ENCODE results near the gene GLDC. TPM values are rescaled to one million over a fixed set of nuclear protein-coding genes. Genes with fewer than 3 reads are reported as not detected.

GLDC gene
- total and polyA plus RNA-seq, 4 donors = 26.7 to 102 (median 59.3) TPM

DNA sequence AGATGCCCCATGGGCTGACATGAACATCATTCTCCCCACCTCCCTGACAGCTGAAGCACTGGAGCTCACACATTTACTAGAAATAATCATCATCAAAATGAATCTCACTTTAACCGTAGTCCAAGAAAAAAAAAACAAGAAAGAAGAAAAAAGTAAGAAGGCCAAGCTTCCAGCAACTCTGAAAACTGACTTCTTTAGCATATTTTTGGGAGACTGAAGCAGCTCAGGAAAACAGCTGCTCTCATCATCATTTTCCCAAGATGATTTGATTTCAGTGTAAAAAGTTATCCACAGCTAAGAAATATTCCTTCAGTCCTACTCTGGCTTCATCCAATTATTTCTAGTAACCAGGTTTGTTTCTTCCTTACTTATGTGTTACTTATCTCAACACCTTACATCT lies 91.7 kb downstream of the GLDC start (continued):
- TF ChIP-seq RAD21 (IDR thresholded peaks at IDR 0.05) = no peak

DNA sequence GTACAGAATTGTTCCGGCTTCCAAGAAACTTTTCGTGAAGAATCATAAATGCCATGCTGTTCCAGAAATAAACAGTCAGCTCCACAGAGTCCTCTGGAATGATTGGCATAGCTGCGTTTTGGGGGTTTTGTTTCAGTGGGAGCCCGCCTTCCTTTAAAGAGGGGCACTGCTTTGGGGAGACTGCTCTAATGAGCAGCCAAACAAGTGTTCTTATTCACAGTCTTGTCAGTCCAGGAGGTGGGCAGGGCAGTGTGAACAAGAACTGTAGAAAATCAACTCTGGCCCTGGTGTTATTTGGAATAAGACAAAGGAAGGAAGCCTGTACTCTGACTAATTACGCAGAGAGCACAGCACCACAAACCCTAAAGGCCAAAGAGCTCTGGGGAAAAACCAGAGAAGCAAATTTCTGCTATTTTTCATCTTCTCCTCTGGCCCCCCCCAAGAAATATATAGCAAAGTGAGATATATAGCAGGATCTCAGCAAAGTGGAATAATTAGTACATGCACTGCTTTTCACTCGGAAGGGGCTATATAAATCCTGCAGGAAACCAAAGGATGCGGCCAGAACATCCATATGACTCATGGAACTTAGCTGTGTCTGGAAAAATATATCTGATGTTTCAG lies 92.9 kb downstream of the GLDC start:
- H3K9ac ChIP-seq (ENCODE audit: low read depth in 1 of 2, low read length in 2 of 2) = no peak overlapping the region
- no peak for DNase-seq (ENCODE audit: low spot score)
- no peaks in the 10 kb centered on the region for H3K27me3 ChIP-seq (ENCODE audit: control insufficient read depth in 4 of 4, insufficient read depth in 4 of 4, low read length in 3 of 4)
- no peaks in the 10 kb centered on the region for H3K9me3 ChIP-seq (ENCODE audit: control insufficient read depth in 4 of 4, low read length in 3 of 4)
- 90% methylated on average over 7 of the region's 7 CpGs for WGBS
- peaks cover 8 to 68% (median 48%) of the 10 kb centered on the region in 4 donors for H3K36me3 ChIP-seq (ENCODE audit: control insufficient read depth in 4 of 4, insufficient read depth in 3 of 4, low read depth in 1 of 4, low read length in 3 of 4)
- no peaks in the 10 kb centered on the region for H3K4me1 ChIP-seq (ENCODE audit: control insufficient read depth in 4 of 4, insufficient read depth in 4 of 4, low read length in 3 of 4)
- TF ChIP-seq JUND (IDR thresholded peaks at IDR 0.05) = no peak
- no peak for TF ChIP-seq RAD21 (IDR thresholded peaks at IDR 0.05)
- TF ChIP-seq FOXA2 (IDR thresholded peaks at IDR 0.05) = no peak
- TF ChIP-seq, protein P1, sequence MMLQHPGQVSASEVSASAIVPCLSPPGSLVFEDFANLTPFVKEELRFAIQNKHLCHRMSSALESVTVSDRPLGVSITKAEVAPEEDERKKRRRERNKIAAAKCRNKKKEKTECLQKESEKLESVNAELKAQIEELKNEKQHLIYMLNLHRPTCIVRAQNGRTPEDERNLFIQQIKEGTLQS (IDR thresholded peaks at IDR 0.05) = no peak
- TF ChIP-seq FOXA1 (IDR thresholded peaks at IDR 0.05) = no peak
- no peak for TF ChIP-seq NR2F2 (IDR thresholded peaks at IDR 0.05)
- no peak for TF ChIP-seq GABPA (IDR thresholded peaks at IDR 0.05 in 1 of 2, conservative IDR thresholded peaks at IDR 0.05 in 1 of 2)
- TF ChIP-seq, protein P2, sequence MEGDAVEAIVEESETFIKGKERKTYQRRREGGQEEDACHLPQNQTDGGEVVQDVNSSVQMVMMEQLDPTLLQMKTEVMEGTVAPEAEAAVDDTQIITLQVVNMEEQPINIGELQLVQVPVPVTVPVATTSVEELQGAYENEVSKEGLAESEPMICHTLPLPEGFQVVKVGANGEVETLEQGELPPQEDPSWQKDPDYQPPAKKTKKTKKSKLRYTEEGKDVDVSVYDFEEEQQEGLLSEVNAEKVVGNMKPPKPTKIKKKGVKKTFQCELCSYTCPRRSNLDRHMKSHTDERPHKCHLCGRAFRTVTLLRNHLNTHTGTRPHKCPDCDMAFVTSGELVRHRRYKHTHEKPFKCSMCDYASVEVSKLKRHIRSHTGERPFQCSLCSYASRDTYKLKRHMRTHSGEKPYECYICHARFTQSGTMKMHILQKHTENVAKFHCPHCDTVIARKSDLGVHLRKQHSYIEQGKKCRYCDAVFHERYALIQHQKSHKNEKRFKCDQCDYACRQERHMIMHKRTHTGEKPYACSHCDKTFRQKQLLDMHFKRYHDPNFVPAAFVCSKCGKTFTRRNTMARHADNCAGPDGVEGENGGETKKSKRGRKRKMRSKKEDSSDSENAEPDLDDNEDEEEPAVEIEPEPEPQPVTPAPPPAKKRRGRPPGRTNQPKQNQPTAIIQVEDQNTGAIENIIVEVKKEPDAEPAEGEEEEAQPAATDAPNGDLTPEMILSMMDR (IDR thresholded peaks at IDR 0.05; ENCODE audit: low read depth, low read length, missing input control) = no peak
- TF ChIP-seq, protein P3, sequence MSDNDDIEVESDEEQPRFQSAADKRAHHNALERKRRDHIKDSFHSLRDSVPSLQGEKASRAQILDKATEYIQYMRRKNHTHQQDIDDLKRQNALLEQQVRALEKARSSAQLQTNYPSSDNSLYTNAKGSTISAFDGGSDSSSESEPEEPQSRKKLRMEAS (IDR thresholded peaks at IDR 0.05) = no peak
- no peak for TF ChIP-seq SP1 (IDR thresholded peaks at IDR 0.05)
- no peak for TF ChIP-seq EGR1 (IDR thresholded peaks at IDR 0.05; ENCODE audit: low read depth in 2 of 2)
- TF ChIP-seq, protein P4, sequence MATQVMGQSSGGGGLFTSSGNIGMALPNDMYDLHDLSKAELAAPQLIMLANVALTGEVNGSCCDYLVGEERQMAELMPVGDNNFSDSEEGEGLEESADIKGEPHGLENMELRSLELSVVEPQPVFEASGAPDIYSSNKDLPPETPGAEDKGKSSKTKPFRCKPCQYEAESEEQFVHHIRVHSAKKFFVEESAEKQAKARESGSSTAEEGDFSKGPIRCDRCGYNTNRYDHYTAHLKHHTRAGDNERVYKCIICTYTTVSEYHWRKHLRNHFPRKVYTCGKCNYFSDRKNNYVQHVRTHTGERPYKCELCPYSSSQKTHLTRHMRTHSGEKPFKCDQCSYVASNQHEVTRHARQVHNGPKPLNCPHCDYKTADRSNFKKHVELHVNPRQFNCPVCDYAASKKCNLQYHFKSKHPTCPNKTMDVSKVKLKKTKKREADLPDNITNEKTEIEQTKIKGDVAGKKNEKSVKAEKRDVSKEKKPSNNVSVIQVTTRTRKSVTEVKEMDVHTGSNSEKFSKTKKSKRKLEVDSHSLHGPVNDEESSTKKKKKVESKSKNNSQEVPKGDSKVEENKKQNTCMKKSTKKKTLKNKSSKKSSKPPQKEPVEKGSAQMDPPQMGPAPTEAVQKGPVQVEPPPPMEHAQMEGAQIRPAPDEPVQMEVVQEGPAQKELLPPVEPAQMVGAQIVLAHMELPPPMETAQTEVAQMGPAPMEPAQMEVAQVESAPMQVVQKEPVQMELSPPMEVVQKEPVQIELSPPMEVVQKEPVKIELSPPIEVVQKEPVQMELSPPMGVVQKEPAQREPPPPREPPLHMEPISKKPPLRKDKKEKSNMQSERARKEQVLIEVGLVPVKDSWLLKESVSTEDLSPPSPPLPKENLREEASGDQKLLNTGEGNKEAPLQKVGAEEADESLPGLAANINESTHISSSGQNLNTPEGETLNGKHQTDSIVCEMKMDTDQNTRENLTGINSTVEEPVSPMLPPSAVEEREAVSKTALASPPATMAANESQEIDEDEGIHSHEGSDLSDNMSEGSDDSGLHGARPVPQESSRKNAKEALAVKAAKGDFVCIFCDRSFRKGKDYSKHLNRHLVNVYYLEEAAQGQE (IDR thresholded peaks at IDR 0.05) = no peak
- no peak overlapping the region for H3K27ac ChIP-seq (ENCODE audit: low read depth in 1 of 2, low read length in 2 of 2)
- H3K4me3 ChIP-seq (ENCODE audit: low read depth in 1 of 3, low read length in 3 of 3) = no peak overlapping the region

DNA sequence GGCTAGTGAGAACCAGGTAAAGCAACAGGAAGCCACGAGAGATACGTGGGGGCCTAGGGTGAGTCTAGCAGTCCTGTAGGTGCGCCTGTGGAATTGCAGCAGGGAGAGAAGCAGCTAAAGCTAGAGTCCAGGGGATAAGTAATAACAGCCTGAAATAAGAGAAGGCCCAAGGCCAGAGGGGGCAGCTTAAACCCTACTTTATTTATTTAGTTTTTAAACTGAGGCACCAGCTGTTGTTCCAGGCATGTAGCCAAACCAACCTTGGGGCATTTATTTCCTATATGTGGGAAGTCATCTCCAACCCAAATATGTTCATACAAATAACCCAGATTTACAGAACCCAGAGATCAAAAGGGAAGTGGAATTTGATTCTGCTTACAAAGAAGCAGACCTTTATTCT lies 93.5 kb downstream of the GLDC start:
- Histone ChIP-seq H3K9me3 (ENCODE audit: control insufficient read depth in 4 of 4, low read length in 3 of 4) (no peaks in the 10 kb centered on the region), H3K4me1 (ENCODE audit: control insufficient read depth in 4 of 4, insufficient read depth in 4 of 4, low read length in 3 of 4) (no peaks in the 10 kb centered on the region), H3K9ac (ENCODE audit: low read depth in 1 of 2, low read length in 2 of 2) (no peak overlapping the region), H3K27me3 (ENCODE audit: control insufficient read depth in 4 of 4, insufficient read depth in 4 of 4, low read length in 3 of 4) (no peaks in the 10 kb centered on the region), H3K27ac (ENCODE audit: low read depth in 1 of 2, low read length in 2 of 2) (no peak overlapping the region), H3K4me3 (ENCODE audit: low read depth in 1 of 3, low read length in 3 of 3) (no peak overlapping the region), H3K36me3 (ENCODE audit: control insufficient read depth in 4 of 4, insufficient read depth in 3 of 4, low read depth in 1 of 4, low read length in 3 of 4) (peaks cover 8 to 72% (median 47%) of the 10 kb centered on the region in 4 donors)
- 92% methylated on average over 3 of the region's 3 CpGs for WGBS
- TF ChIP-seq SP1 (IDR thresholded peaks at IDR 0.05) (no peak), TAF1 (conservative IDR thresholded peaks at IDR 0.05) (no peak), GABPA (IDR thresholded peaks at IDR 0.05 in 1 of 2, conservative IDR thresholded peaks at IDR 0.05 in 1 of 2) (no peak), FOXA2 (IDR thresholded peaks at IDR 0.05) (no peak), YY1 (IDR thresholded peaks at IDR 0.05) (no peak), RXRA (IDR thresholded peaks at IDR 0.05) (no peak), RAD21 (IDR thresholded peaks at IDR 0.05) (no peak)
- TF ChIP-seq, protein P3 (IDR thresholded peaks at IDR 0.05) = no peak
- TF ChIP-seq, protein P2 (IDR thresholded peaks at IDR 0.05; ENCODE audit: low read depth, low read length, missing input control) = no peak
- DNase-seq (ENCODE audit: low spot score) = no peak

Measured in liver (tissue), 9 donors.